IPS-NIHi7 (cell line): ENCODE data around the gene DNAJC17.

Source experiments
- DNase-seq: peaks from one replicate; pipeline ENCODE4 v3.0.0; 2012; ENCODE audit warnings: mixed read lengths; ENCODE audit errors: extremely low spot score

Gene DNAJC17, protein sequence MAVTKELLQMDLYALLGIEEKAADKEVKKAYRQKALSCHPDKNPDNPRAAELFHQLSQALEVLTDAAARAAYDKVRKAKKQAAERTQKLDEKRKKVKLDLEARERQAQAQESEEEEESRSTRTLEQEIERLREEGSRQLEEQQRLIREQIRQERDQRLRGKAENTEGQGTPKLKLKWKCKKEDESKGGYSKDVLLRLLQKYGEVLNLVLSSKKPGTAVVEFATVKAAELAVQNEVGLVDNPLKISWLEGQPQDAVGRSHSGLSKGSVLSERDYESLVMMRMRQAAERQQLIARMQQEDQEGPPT

GRCh38 chr15:40807028-40807887 lies at the start of gene DNAJC17, which contains the start of gene ZFYVE19:
Gene DNAJC17 (minus strand): TSS chr15:40807473. CDS start chr15:40807446, 27 bp downstream.
Gene ZFYVE19 (plus strand): TSS chr15:40807089. CDS start chr15:40807590, 501 bp downstream.
- DNase-seq = peak; percentile 94

GRCh38 chr15:40856746-40857145 lies 49.5 kb upstream of the DNAJC17 start:
- no peak for DNase-seq

- DNase-seq = no peak
These were observed 48.5 kb upstream of the DNAJC17 start for GRCh38 chr15:40855706-40856234.

- no peak for DNase-seq
These were observed 46.9 kb upstream of the DNAJC17 start for GRCh38 chr15:40854161-40854560.

GRCh38 chr15:40853241-40853890 lies 46.1 kb upstream of the DNAJC17 start:
- DNase-seq = no peak

DNA sequence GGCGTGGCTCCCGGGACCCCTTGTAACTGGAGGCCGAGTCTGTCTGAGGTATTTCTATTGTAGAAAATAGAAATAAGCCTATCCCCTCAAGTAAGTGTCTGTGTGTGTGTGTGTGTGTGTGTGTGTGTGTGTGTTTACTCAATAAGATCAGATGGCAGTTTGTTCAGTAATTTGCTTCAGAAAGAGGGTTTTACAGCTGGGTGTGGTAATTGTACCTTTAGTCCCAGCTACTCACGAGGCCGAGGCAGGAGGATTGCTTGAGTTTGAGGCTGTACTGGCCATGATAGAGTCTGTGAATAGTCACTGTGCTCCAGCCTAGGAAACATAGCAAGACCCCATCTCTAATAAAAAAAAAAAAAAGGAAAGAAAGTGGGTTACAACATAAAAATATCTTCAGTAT lies 45.3 kb upstream of the DNAJC17 start:
- DNase-seq = no peak

GRCh38 chr15:40850576-40851112 lies 43.4 kb upstream of the DNAJC17 start:
- no peak for DNase-seq

- DNase-seq = peak; percentile 69
These were observed 40.1 kb upstream of the DNAJC17 start for GRCh38 chr15:40847223-40847961.

DNA sequence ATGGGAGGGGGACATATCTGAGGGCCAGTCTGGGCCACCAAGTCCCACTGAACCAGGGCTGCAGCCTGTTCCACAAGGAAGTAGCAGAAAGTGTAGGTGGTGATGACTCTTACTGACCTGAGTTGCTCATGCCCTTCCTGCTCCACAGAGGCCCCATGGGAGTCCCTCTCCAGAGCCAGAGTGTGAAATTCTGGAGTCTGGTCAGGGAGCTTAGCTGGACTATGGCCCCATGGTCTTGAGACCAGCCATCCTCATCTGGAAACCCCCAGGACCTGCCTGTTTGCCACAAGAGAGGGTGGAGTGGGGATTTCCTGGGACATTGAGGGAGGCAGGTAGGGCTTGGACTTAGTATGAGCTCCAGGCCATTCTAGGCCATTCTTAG lies 39.6 kb upstream of the DNAJC17 start:
- DNase-seq = no peak

- peak; percentile 59 for DNase-seq
These were observed 38.4 kb upstream of the DNAJC17 start for GRCh38 chr15:40845511-40846284.

- DNase-seq = no peak
These were observed 37.8 kb upstream of the DNAJC17 start for GRCh38 chr15:40845036-40845435.

DNA sequence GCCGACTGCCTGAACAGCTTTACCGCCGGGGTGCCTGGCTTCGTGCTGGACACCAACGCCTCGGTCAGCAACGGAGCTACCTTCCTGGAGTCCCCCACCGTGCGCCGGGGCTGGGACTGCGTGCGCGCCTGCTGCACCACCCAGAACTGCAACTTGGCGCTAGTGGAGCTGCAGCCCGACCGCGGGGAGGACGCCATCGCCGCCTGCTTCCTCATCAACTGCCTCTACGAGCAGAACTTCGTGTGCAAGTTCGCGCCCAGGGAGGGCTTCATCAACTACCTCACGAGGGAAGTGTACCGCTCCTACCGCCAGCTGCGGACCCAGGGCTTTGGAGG lies 37.4 kb upstream of the DNAJC17 start:
- no peak for DNase-seq

- peak; percentile 70 for DNase-seq
These were observed 36.8 kb upstream of the DNAJC17 start, which contains the start of gene SPINT1 for GRCh38 chr15:40843885-40844695. Gene SPINT1 (plus strand): TSS chr15:40844048. CDS start chr15:40844555, 507 bp downstream.

DNA sequence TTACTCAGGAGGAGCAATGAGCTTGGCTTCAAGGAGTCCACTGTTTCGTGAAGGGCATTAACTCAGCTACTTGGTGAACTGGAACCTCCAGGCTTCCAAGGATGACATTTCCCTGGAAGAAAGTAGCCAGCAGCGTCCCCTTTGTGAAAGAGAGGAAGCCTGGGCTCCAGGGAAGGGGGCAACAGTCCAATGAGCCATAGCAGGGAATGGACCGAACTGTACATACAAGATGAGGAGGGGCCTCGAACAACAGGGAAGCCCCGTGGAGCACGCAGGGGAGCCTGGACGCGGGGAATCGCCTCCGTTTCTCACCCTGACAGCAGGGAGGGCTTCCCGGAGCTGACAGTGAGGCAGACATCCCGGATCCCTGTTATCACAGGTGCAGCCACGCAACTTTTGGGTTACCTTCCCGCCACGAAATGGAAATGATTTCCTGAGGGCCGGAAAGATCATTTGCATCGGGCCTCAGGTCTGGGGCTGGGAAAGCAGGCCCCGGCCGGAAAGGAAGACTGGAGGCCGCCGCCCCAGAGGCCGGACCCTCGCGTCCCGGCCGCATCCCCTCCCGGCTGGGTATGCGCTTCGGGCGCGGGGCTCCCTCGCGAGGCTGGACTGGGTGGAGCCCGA lies 36.1 kb upstream of the DNAJC17 start:
- no peak for DNase-seq

DNA sequence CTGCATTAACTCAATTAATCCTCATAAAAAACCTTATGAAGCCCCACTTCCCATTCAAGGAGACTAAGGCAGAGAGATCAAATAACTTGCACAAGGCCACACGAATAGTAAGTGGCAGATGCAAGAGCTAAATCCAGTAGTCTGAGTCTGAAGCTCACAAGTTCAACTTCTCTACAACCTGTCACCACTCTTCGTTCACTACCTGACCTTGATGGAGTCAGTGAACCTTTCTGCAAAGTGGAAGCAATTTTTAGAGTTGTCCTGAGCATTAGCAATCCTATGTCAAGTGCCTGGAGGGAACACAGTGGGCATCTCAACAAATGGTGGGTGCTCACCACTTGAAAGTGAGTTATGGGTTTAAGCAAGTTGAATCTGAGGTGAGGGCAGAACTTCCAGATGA lies 34.5 kb upstream of the DNAJC17 start:
- no peak for DNase-seq

- DNase-seq = no peak
These were observed 31.5 kb upstream of the DNAJC17 start for GRCh38 chr15:40838756-40839155.

DNA sequence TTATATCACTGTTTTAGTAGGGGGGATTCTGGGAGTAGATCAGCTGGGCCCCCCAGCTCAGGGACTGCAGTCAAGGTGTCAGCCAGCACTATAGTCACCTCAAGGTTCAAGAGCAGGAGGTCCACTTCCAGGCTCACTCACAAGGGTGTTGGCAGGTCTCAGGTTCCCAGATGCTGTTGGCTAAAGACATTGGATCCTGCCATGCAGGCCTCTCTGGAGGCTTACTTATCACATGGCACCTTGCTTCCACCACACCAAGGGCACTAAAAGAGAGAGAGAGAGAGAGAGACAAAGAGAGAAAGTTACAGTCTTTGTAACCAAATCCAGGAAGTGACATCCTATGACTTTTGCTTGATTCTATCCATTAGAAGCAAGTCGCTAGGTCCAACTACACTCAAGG lies 28.7 kb upstream of the DNAJC17 start:
- DNase-seq = no peak

GRCh38 chr15:40832903-40833302 lies 25.6 kb upstream of the DNAJC17 start:
- no peak for DNase-seq

GRCh38 chr15:40831861-40832260 lies 24.6 kb upstream of the DNAJC17 start:
- no peak for DNase-seq
